ENCODE results near the gene TRMT44.
A peak's percentile ranks its signal among the peaks of the same experiment; 100 is the strongest.
"Not testable (repeated sequence)": the region's sequence is repeated elsewhere in the genome, so short reads cannot be mapped to it uniquely, and the experiment has no call there.

The TRMT44 gene

GRCh38 chr4:8407756-8408155 is 32.8 kb upstream of the TRMT44 start:
- DNase-seq, result no peak

- peak in 1 of 2 experiments; percentile 47 for DNase-seq
Measured at GRCh38 chr4:8409264-8410065, 31.1 kb upstream of the TRMT44 start.

- no peak for DNase-seq
Measured at GRCh38 chr4:8410066-8410625, 30.4 kb upstream of the TRMT44 start.

GRCh38 chr4:8410641-8411271 is 29.8 kb upstream of the TRMT44 start:
- DNase-seq, result peak; percentile 96 to 98

- no peak for DNase-seq
Measured at GRCh38 chr4:8411351-8412180, 29.0 kb upstream of the TRMT44 start.

DNA sequence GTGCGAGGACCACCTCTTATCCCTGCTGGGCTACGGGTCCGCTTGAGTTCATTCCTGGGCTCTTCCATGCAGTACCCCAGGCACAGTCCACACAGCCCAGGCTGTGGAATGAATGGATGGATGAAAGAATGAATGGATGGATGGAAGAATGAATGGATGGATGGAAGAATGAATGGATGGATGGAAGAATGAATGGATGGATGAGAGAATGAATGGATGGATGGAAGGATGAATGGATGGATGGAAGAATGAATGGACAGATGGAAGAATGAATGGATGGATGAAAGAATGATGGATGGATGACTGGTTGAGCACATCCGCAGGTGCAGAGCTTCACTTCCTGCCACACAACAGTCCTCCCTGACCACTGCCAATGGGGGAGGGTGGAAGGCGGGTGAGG is 28.3 kb upstream of the TRMT44 start:
- no peak for DNase-seq

- DNase-seq, result no peak
Measured at GRCh38 chr4:8414377-8414776, 26.2 kb upstream of the TRMT44 start.

- DNase-seq, result no peak
Measured at GRCh38 chr4:8417071-8417614, 23.4 kb upstream of the TRMT44 start.

DNA sequence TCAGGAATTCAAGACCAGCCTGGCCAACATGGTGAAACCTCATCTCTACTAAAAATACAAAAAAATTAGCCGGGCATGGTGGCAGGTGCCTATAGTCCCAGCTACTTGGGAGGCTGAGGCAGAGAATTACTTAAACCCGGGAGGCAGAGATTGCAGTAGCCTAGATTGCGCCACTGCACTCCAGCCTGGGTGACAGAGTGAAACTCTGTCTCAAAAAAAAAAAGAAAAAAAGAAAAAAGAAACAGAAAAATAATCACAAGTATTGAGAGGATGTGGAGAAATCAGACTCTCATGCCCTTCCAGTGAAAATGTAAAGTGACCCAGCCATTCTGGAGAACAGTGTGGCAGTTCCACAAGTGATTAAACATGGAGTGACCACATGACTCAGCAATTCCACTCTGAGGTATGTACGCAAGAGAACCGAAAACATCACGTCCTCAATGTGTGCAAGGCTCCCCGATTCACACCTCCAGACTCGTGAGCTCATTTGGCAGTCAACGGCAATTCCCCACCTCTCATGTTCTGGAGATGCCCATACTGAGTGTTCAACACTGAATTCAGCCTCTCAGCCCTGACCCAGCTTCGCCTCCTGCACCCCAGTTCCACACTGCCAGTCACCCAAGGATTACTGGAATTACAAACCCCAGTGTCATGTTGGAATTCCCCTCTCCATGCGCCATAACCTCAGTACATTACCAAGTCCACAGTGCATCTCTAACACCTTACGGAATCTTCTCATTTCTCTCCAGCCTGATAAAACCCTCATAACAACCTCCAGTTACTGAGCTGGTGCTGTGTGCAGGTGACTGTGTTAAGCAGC is 21.1 kb upstream of the TRMT44 start:
- DNase-seq, result no peak

- not testable (repeated sequence) for DNase-seq
Measured at GRCh38 chr4:8420151-8420550, 20.4 kb upstream of the TRMT44 start.

DNA sequence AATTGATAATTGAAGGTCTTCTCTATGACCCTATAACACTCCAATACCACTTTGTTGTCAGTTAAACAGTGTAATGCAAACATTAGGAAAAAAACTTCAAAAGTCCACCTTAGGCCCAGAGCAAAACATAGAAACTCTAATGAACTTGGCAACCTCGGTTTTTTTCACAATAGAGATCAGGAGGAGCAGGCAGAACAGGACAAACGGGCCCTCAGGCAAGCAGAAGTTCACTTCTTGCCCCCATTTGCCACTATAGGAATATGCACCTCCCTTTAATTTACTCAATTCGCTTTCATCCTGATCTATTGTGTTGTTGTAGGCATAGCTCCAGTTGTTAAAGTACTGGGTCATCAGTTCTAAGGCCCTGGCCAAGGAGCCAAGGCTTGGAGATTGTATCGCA is 18.2 kb upstream of the TRMT44 start:
- DNase-seq, result no peak

GRCh38 chr4:8422786-8423185 is 17.8 kb upstream of the TRMT44 start:
- DNase-seq, result no peak

- DNase-seq, result no peak
Measured at GRCh38 chr4:8427262-8427661, 13.3 kb upstream of the TRMT44 start.

DNA sequence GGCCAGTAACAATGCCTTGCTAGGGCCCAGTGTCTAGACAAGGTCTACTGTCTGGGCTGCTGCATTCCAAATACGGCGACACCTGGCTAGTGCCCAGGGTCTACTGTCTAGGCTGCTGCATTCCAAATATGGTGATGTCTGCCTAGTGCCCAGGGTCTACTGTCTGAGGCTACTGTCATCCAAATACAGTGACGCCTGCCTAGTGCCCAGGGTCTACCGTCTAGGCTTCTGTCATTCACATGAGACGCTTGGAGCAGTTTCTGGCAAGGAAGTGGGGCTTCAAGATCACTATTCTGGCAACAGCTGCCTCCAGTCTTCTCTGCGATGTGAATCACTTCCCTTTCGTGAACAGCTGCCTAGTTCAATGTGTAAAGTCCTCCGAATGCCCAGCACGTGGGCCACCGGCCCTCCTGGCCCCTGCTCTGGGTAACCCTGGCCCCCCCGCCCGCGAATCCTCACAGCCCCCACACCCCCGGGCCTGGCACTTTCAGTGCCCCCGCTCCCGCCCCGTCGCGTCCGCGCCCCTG is 12.8 kb upstream of the TRMT44 start:
- DNase-seq, result peak in 1 of 2 experiments; percentile 27

DNA sequence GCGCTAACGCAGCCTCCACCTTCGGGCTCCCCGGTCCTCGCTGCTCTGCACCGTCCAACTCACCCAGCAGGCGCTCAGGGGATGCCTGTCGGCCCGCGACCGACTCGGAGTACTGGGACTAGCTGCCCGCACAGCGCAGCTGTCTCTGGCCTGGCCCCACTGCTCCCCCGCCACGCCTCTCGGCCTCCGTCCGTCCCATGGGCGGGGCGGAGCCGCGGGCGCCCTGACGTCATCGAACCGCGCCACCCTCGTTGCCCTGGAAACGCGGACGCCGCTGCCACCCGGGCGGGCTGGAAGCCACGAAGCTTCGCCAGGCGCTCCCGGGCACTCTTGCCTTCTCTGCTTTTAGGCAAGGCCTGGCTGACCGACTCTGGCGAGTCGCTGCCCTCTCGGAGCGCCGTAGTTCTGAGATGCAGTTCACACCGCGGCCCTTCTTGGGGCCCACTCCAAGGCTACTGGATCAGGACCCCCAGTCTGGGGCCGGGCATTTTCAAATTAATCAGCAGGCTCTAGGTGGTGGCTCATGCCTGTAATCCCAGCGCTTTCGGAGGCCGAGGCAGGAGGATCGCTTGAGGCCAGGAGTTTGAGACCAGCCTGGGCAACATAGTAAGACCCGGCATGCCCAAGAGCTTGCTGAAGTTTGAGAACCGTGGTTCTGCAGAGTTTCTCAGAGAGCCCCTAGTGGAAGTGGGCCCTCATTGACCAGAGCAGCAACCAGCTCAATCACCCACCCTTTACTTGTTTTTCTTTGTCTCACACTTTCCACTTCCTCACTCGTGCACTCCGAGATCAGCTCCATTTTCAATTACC is 12.1 kb upstream of the TRMT44 start:
- peak; percentile 59 to 90 for DNase-seq

DNA sequence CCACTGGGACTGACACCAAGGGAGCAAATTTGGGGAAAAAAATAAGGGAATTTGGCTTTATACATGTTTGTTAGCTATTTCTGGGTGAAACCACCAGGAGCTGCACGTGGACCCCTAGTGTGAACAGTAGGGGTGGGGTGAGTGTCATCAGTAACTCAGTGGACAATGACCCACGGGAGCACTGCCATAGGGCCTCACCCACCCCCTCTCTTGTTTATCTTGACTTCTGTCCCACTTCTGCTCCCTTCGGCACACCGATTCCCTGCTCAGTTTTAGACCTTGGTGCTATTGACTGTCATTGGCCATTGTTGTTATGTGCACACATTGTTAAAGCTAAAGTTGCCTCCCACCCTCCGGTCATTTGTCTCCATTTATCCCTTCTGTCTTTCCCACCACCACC is 9.0 kb upstream of the TRMT44 start:
- no peak for DNase-seq

DNA sequence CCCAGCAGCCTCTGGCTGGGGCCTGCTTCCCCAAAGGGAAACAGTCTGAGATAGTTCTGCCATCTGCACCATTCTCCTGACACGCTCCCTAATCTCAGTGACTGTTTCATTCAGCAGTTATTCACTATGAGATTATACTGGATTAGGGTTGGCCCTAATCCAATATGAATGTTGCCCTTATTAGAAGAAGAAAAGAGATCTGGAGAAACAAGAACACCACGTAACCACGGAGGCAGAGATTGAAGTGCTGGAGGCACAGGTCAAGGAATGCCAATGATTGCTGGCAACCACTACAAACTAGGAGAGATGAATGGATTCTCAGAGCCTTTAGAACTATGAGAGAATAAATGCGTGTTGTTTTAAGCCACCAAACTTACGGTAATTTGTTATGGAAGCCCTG is 7.4 kb upstream of the TRMT44 start:
- DNase-seq, result no peak

DNA sequence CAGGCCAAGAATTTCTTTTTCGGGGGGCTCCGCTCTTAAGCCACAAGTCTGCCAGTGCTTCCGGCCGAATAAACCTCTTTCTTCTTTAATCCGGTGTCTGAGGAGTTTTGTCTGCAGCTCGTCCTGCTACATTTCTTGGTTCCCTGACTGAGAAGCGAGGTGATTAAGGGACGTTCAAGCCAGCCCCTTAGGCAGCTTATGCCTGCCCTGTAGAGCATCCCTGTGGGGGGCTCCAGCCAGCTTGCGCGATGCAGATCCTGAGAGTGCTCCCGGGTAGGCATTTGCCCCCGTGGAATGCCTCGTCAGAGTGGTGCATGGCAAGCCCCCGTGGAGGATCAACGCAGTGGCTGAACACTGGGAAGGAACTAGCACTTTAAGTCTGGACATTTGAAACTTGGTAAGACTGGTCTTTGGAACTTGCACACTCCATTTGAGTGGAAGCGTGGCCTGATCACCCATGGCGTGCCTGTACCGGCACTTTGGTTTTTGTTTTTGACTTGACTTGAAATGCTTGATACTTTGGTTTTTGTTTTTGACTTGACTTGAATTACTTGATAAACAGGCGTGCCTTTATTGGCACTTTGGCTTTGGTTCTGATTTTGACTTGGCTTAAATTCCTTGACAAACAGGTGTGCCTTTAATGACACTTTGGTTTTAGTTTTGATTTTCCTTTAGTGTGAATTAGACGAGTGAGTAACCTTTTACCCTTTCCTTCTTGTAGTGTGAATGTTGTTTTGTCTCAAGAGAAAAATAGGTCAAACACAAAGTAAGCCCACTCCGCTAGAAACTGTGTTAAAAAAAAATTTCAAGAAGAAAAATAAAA is 6.1 kb upstream of the TRMT44 start:
- DNase-seq, result no peak

- no peak for DNase-seq
Measured at GRCh38 chr4:8435656-8436121, 4.9 kb upstream of the TRMT44 start.

DNA sequence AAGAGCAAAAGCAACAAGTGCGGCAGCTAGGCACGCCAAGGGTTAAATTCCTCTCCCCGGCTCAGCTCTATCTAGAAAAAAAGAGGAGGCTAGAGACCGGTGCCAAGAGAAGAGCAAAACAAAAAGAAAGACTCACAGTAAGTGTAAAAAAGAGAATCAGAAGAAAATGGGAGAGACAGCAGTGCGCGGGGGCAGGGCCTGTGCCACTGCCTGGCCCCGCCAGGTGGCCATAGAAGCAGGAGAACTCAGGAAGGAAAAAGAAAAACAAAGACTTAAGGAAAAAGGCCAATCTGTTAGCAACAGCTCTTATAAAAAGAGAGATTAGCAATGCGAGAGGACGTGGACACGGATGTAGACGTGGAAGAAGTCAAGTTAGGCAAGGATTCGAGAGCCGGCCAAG is 3.3 kb upstream of the TRMT44 start:
- no peak for DNase-seq
